Femur (tissue), 1 donor: ENCODE data around the gene CIB1.
"Not testable (repeated sequence)": the region's sequence is repeated elsewhere in the genome, so short reads cannot be mapped to it uniquely, and the experiment has no call there.

Source experiments
- DNase-seq: peaks from one replicate; pipeline ENCODE4 v3.0.0-alpha.2; 2017

CIB1 gene

GRCh38 chr15:90233387-90234095, at the start of gene CIB1:
CIB1 (minus strand) TSS chr15:90233941; CDS start chr15:90233885, 56 bp downstream.
- DNase-seq, result peak; percentile 99

- DNase-seq, result not testable (repeated sequence)
Measured at GRCh38 chr15:90281637-90282036, 47.9 kb upstream of the CIB1 start.

DNA sequence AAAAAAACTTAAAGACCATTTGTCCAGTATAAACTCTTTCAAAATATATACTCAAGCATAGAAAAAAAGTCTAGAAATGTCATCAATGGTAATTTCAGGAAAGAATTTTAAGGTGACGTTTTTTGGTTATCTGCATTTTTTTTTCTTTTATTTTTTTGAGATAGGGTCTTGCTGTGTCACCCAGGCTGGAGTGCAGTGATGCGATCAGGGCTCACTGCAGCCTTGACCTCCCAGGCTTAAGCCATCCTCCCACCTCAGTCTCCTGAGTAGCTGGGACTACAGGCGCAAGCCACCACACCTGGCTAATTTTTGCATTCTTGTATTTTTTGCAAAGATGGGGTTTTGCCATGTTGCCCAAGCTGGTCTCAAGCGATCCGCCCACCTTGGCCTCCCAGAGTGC, 47.0 kb upstream of the CIB1 start:
- not testable (repeated sequence) for DNase-seq

DNA sequence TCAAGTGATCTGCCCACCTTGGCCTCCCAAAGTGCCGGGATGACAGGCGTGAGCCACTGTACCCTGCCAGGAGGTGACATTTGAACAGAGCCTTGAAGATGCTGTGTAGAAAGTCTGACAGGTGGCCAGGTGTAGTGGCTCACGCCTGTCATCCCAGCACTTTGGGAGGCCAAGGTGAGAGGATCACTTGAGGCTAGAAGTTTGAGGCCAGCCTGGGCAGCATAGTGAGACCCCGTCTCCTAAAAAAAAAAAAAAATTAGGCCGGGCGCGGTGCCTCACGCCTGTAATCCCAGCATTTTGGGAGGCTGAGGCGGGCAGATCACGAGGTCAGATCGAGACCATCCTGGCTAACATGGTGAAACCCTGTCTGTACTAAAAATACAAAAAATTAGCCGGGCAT, 44.7 kb upstream of the CIB1 start:
- not testable (repeated sequence) for DNase-seq

DNA sequence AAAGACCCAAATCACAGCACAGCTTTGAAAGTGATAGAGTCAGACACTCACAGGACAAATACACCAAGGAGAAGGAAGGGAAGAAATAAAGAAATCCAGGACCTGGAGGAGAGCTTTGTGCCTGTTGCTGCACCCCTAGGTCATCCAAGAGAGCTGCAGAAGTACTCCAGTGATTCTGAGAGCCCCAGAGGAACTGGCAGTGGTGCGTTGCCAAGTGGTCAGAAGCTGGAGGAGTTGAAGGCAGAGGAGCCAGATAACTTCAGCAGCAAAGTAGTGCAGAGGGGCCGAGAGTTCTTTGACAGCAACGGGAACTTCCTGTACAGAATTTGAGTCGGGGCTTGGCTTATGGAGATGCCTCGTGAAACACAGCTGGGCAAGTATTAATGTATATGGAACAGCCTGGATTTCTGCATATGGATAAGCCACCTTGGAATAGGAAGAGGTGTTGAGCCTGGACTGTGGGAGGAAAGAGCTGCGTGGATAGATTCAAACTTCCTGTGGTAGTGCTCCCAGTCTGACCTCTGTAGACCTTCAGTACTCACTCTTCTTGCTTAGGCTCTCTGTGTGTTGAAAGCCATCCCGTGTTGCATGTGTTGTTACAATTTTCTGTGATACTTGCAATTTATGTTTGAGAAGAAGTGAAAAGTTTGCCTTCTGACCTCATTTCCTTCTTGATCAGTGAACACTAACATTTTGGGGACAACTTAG, 37.9 kb upstream of the CIB1 start:
- no peak for DNase-seq

- DNase-seq, result no peak
Measured at GRCh38 chr15:90270502-90271150, 36.9 kb upstream of the CIB1 start.

- DNase-seq, result no peak
Measured at GRCh38 chr15:90268415-90268814, 34.7 kb upstream of the CIB1 start.

GRCh38 chr15:90266485-90266884, 32.7 kb upstream of the CIB1 start:
- peak; percentile 37 for DNase-seq

- peak; percentile 55 for DNase-seq
Measured at GRCh38 chr15:90266061-90266431, 32.3 kb upstream of the CIB1 start.

GRCh38 chr15:90265271-90266060, 31.7 kb upstream of the CIB1 start, which contains the start of gene NGRN:
NGRN (plus strand) TSS chr15:90265672; CDS start chr15:90265713, 41 bp downstream.
- DNase-seq, result peak; percentile 96

GRCh38 chr15:90264671-90265070, 30.9 kb upstream of the CIB1 start:
- DNase-seq, result no peak

DNA sequence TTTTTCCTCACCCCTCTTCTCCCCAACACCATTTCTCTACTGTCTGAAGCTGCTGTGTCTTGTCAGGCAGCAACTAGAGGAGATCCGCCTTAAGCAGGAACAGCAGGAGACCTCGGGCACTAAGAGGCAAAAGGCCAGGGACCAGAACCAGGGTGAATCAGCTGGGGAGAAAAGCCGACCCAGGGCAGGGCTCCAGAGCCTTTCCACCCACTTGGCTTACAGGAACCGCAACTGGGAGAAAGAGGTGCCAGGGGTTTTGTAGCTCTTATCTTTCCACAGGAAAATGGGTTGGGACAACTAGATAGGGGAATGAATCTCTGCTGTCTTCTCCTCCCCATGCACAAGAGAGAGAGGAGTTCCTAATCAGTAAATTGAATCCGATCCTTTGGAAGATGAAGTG, 28.7 kb upstream of the CIB1 start:
- DNase-seq, result no peak

GRCh38 chr15:90261811-90262210, 28.1 kb upstream of the CIB1 start:
- DNase-seq, result no peak

GRCh38 chr15:90260731-90261130, 27.0 kb upstream of the CIB1 start:
- not testable (repeated sequence) for DNase-seq

- DNase-seq, result no peak
Measured at GRCh38 chr15:90259524-90259923, 25.8 kb upstream of the CIB1 start.

GRCh38 chr15:90257776-90258175, 24.0 kb upstream of the CIB1 start:
- no peak for DNase-seq

- DNase-seq, result peak; percentile 93
Measured at GRCh38 chr15:90249203-90249863, 15.6 kb upstream of the CIB1 start, which contains the start of gene TTLL13. TTLL13 (plus strand) TSS chr15:90249556; CDS start chr15:90250631, 1,075 bp downstream.

GRCh38 chr15:90248789-90249202, 15.1 kb upstream of the CIB1 start:
- DNase-seq, result no peak

DNA sequence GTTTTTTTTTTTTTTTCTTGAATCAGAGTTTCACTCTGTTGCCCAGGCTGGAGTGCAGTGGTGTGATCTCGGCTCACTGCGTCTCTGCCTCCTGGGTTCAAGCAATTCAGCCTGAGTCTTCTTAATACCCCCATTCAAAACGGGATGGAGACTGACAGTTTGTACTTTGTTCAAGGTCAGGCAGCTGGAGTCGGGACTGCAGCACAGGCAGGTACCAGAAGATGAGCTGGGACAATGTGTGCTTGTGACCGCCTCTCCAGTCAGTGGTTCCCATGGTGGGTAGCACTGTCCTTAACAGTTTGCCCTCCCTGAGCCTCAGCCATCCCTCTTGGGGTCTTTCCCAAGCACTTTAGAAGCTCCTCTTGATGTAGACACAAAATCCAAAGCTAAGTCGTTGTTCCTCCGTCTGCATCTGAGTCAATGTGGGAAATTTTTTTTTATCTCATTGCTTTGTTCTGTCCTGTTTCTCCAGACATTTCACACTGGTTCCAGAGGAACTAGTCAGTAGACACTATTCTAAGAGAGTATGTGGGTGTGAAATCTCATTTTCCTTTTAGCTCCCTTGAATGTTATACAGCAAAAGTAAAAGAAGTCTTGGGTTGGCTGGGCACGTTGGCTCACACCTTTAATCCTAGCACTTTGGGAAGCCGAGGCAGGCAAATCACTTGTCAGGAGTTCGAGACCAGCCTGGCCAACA, 10.3 kb upstream of the CIB1 start:
- no peak for DNase-seq

DNA sequence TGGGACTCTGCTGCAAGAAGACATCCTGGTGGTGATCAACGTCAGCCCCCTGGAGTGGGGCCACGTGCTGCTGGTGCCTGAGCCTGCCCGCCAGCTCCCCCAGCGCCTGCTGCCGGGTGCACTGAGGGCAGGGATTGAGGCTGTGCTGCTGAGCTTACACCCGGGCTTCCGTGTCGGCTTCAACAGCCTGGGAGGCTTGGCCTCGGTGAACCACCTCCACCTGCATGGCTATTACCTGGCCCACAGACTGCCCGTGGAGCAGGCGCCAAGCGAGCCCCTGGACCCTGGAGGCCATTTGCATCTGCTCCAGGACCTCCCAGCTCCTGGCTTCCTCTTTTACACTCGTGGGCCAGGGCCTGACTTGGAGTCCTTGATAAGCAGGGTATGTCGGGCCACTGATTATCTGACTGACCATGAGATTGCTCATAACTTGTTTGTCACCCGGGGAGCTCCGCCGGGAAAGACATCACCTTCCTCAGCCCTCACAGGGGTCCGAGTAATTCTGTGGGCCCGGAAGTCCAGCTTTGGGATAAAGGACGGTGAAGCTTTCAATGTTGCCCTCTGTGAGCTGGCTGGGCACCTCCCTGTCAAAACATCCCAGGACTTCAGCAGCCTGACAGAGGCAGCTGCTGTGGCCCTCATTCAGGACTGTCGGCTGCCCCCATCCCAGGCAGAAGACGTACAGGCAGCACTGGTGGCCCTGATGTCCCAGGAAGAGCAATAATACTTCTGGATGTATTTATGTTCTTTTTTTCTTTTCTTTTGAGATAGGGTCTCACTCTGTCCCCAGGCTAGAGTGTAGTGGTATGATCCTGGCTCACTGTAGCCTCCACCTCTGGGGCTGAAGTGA, 7.8 kb upstream of the CIB1 start:
- no peak for DNase-seq

GRCh38 chr15:90240856-90241255, 7.1 kb upstream of the CIB1 start:
- DNase-seq, result no peak
